Astrocyte (in vitro differentiated cells and primary cell): ENCODE results near the gene CYP19A1. TPM values are rescaled to one million over a fixed set of nuclear protein-coding genes. Genes with fewer than 3 reads are reported as not detected.

Experiments used
- DNase-seq: peaks from one replicate; pipeline ENCODE4 v3.0.0-alpha.2; 2010; ENCODE audit warnings: low read depth
- FAIRE-seq: peaks from 2 replicates; lab custom pipeline; 2011; peaks lifted over from hg19 to GRCh38; lab: Jason Lieb, UNC
- H2AFZ ChIP-seq: 2 replicates; pipeline ENCODE4 v1.6.0; 2012; ENCODE audit warnings: low read depth, low read length, inconsistent platforms
- H3K27ac ChIP-seq: 2 replicates; pipeline ENCODE4 v1.5.1; 2011; ENCODE audit warnings: low read depth, low read length, inconsistent platforms
- H3K27me3 ChIP-seq: 2 replicates; pipeline ENCODE4 v1.6.0; 2011; ENCODE audit warnings: low read length, inconsistent platforms; ENCODE audit not compliant: insufficient read depth
- H3K36me3 ChIP-seq: 2 replicates; pipeline ENCODE4 v1.5.1; 2011; ENCODE audit warnings: low read length, inconsistent platforms; ENCODE audit not compliant: insufficient read depth
- H3K4me1 ChIP-seq: 2 replicates; pipeline ENCODE4 v1.5.1; 2011; ENCODE audit warnings: low read length, inconsistent platforms; ENCODE audit not compliant: insufficient read depth
- H3K4me2 ChIP-seq: 2 replicates; pipeline ENCODE4 v1.6.0; 2012; ENCODE audit warnings: low read length, inconsistent platforms
- H3K4me3 ChIP-seq: 2 replicates; pipeline ENCODE4 v1.5.1; 2011; ENCODE audit warnings: low read depth, mild to moderate bottlenecking, low read length, inconsistent platforms; ENCODE audit not compliant: insufficient read depth
- H3K79me2 ChIP-seq: 2 replicates; pipeline ENCODE4 v1.6.0; 2012; ENCODE audit warnings: mild to moderate bottlenecking, low read length, inconsistent platforms; ENCODE audit not compliant: insufficient read depth
- H3K9ac ChIP-seq: 2 replicates; pipeline ENCODE4 v1.6.0; 2012; ENCODE audit warnings: mild to moderate bottlenecking, low read length, inconsistent platforms
- H3K9me3 ChIP-seq: 2 replicates; pipeline ENCODE4 v1.5.1; 2012; ENCODE audit warnings: low read depth, mild to moderate bottlenecking, low read length, inconsistent platforms; ENCODE audit not compliant: insufficient read depth
- H4K20me1 ChIP-seq: 2 replicates; pipeline ENCODE4 v1.6.0; 2012; ENCODE audit warnings: low read length, inconsistent platforms; ENCODE audit not compliant: insufficient read depth
- H3K27ac Mint-ChIP-seq: one replicate; pipeline ENCODE4 v1.8.0; 2021; ENCODE audit warnings: mild to moderate bottlenecking, mixed read lengths; ENCODE audit not compliant: unreplicated experiment
- H3K27me3 Mint-ChIP-seq: one replicate; pipeline ENCODE4 v1.8.0; 2021; ENCODE audit warnings: low read depth, mixed read lengths; ENCODE audit not compliant: unreplicated experiment
- H3K36me3 Mint-ChIP-seq: one replicate; pipeline ENCODE4 v1.8.0; 2021; ENCODE audit warnings: low read depth, mixed read lengths; ENCODE audit not compliant: unreplicated experiment
- H3K4me1 Mint-ChIP-seq: one replicate; pipeline ENCODE4 v1.8.0; 2021; ENCODE audit warnings: low read depth, mixed read lengths; ENCODE audit not compliant: unreplicated experiment
- H3K4me3 Mint-ChIP-seq: one replicate; pipeline ENCODE4 v1.8.0; 2021; ENCODE audit warnings: mild to moderate bottlenecking, moderate library complexity, mixed read lengths; ENCODE audit not compliant: unreplicated experiment
- H3K9me3 Mint-ChIP-seq: one replicate; pipeline ENCODE4 v1.8.0; 2021; ENCODE audit warnings: mild to moderate bottlenecking, mixed read lengths; ENCODE audit not compliant: unreplicated experiment
- CTCF ChIP-seq: IDR thresholded peaks from 2 replicates; pipeline ENCODE4 v1.5.1; 2011; ENCODE audit warnings: low read depth, mild to moderate bottlenecking, inconsistent platforms, low read length, moderate library complexity; ENCODE audit not compliant: insufficient read depth
- EZH2 ChIP-seq: IDR thresholded peaks from 2 replicates; pipeline ENCODE4 v1.6.1; 2012; ENCODE audit warnings: mild to moderate bottlenecking, low read length, inconsistent platforms; ENCODE audit not compliant: insufficient read depth
- total RNA-seq: library from RNA; stranded (reverse); gene quantifications from 2 replicates; pipeline ENCODE4 v1.2.1, GENCODE V29; 2021

CYP19A1 gene
- total RNA-seq, 1 donor from 2014 or later = 0.75 TPM

- Mint-ChIP-seq H3K9me3 (peaks cover 5% of the 10 kb centered on the region), H3K27me3 (peaks cover 17% of the 10 kb centered on the region), H3K27ac (no peak overlapping the region), H3K4me3 (no peak overlapping the region), H3K4me1 (peaks cover 14% of the 10 kb centered on the region), H3K36me3 (no peaks in the 10 kb centered on the region)
- H3K4me1 ChIP-seq = peaks cover 14% of the 10 kb centered on the region
- no peak for FAIRE-seq
- H3K36me3 ChIP-seq = no peaks in the 10 kb centered on the region
- peaks cover 5% of the 10 kb centered on the region for H3K27me3 ChIP-seq
- H3K9me3 ChIP-seq = no peaks in the 10 kb centered on the region
- H3K4me2 ChIP-seq = no peak overlapping the region
- H3K9ac ChIP-seq = no peak overlapping the region
- TF ChIP-seq CTCF (no peak), EZH2 (no peak)
- H3K4me3 ChIP-seq = no peak overlapping the region
- H4K20me1 ChIP-seq = no peaks in the 10 kb centered on the region
- no peak overlapping the region for H3K27ac ChIP-seq
- no peaks in the 10 kb centered on the region for H3K79me2 ChIP-seq
- no peak for DNase-seq
- no peak overlapping the region for H2AFZ ChIP-seq
These were observed 22.7 kb downstream of the CYP19A1 start for GRCh38 chr15:51315726-51316125.

GRCh38 chr15:51314391-51315337, 23.7 kb downstream of the CYP19A1 start:
- FAIRE-seq = no peak

More at GRCh38 chr15:51314391-51315337, 23.7 kb downstream of the CYP19A1 start:
- Histone ChIP-seq H3K27me3 (peaks cover 1% of the 10 kb centered on the region), H3K27ac (no peak overlapping the region), H3K4me1 (peaks cover 25% of the 10 kb centered on the region), H4K20me1 (no peaks in the 10 kb centered on the region), H3K79me2 (no peaks in the 10 kb centered on the region), H3K9me3 (no peaks in the 10 kb centered on the region), H3K9ac (no peak overlapping the region), H2AFZ (no peak overlapping the region), H3K4me2 (no peak overlapping the region), H3K4me3 (no peak overlapping the region), H3K36me3 (no peaks in the 10 kb centered on the region)
- peaks cover 3% of the 10 kb centered on the region for H3K9me3 Mint-ChIP-seq
- DNase-seq = no peak
- no peak overlapping the region for H3K4me3 Mint-ChIP-seq
- H3K27ac Mint-ChIP-seq = no peak overlapping the region
- TF ChIP-seq EZH2 (no peak), CTCF (no peak)
- peaks cover 14% of the 10 kb centered on the region for H3K27me3 Mint-ChIP-seq
- H3K36me3 Mint-ChIP-seq = no peaks in the 10 kb centered on the region
- peaks cover 14% of the 10 kb centered on the region for H3K4me1 Mint-ChIP-seq
